HepG2 (cell line): Measurements from ENCODE around the gene NFIC. TPM values are rescaled to one million over a fixed set of nuclear protein-coding genes. Genes with fewer than 3 reads are reported as not detected.

ENCODE experiments used
- ATF6 ChIP-seq: sonication (generic); formaldehyde crosslinking; conservative IDR thresholded peaks from 2 replicates; pipeline ENCODE4 v1.4.0; 2020; ENCODE audit warnings: missing genetic modification reagents
- E2F5 ChIP-seq: sonication (generic); formaldehyde crosslinking; conservative IDR thresholded peaks from 2 replicates; pipeline ENCODE4 v1.4.0; 2020; ENCODE audit warnings: missing genetic modification reagents
- GATAD2A ChIP-seq: IDR thresholded peaks from 2 replicates; pipeline ENCODE4 v1.6.1; 2016
- IKZF1 ChIP-seq: fragments of 450-650 bp; IDR thresholded peaks from 2 replicates; pipeline ENCODE4 v1.7.1; 2016
- KDM5A ChIP-seq: fragments of 200-600 bp; sonication (generic); IDR thresholded peaks from 2 replicates; pipeline ENCODE4 v1.7.0; 2018; ENCODE audit warnings: antibody characterized with exemption, mild to moderate bottlenecking, low read length, borderline replicate concordance
- KMT2B ChIP-seq: IDR thresholded peaks from 2 replicates; pipeline ENCODE4 v1.6.1; 2016; ENCODE audit warnings: missing genetic modification reagents, missing compliant biosample characterization
- MYC ChIP-seq: sonication (generic); formaldehyde crosslinking; IDR thresholded peaks from 2 replicates; pipeline ENCODE4 v1.9.0; 2021; ENCODE audit warnings: missing genetic modification reagents, borderline replicate concordance
- NONO ChIP-seq, 2 experiments: fragments of 450-650 bp in 1 of 2; sonication (generic) in 1 of 2; formaldehyde crosslinking in 1 of 2; IDR thresholded peaks in 1 of 2; conservative IDR thresholded peaks in 1 of 2; 2 replicates each; pipeline versions ENCODE4 v1.6.1 to v1.8.0; 2017 to 2022; ENCODE audit warnings: mild to moderate bottlenecking in 1 of 2, missing genetic modification reagents in 1 of 2, moderate library complexity in 1 of 2
- RARA ChIP-seq: IDR thresholded peaks from 2 replicates; pipeline ENCODE4 v1.6.1; 2016; ENCODE audit warnings: missing genetic modification reagents, missing compliant biosample characterization
- RNF2 ChIP-seq: fragments of 450-650 bp; conservative IDR thresholded peaks from 2 replicates; pipeline ENCODE4 v1.6.1; 2016; ENCODE audit warnings: low read depth
- SOX13 ChIP-seq, 3 experiments: fragments of 450-650 bp in 1 of 3; sonication (generic) in 1 of 3; formaldehyde crosslinking in 1 of 3; IDR thresholded peaks in 2 of 3; conservative IDR thresholded peaks in 1 of 3; 2 replicates each; pipeline versions ENCODE4 v1.5.0 to v1.6.1; 2016 to 2020; ENCODE audit warnings: antibody characterized with exemption in 1 of 3, mild to moderate bottlenecking in 1 of 3, missing compliant biosample characterization in 1 of 3, missing genetic modification reagents in 1 of 3, moderate library complexity in 1 of 3
- TBX2 ChIP-seq: sonication (generic); formaldehyde crosslinking; IDR thresholded peaks from 2 replicates; pipeline ENCODE4 v1.5.0; 2020; ENCODE audit warnings: missing genetic modification reagents, mild to moderate bottlenecking, borderline replicate concordance
- TEAD3 ChIP-seq: optimal IDR thresholded peaks from 2 replicates; pipeline ENCODE3; 2016; ENCODE audit warnings: borderline replicate concordance
- ZFP90 ChIP-seq: sonication (generic); formaldehyde crosslinking; IDR thresholded peaks from 2 replicates; pipeline ENCODE4 v1.8.0; 2022; ENCODE audit warnings: missing genetic modification reagents, mild to moderate bottlenecking, inconsistent platforms, borderline replicate concordance
- ZKSCAN1 ChIP-seq: fragments of 150-350 bp; IDR thresholded peaks from 2 replicates; pipeline ENCODE4 v1.6.1; 2014; ENCODE audit warnings: low read length
- ZNF274 ChIP-seq: sonication (generic); formaldehyde crosslinking; IDR thresholded peaks from 2 replicates; pipeline ENCODE4 v1.5.1; 2020; ENCODE audit warnings: mild to moderate bottlenecking, missing genetic modification reagents
- ZNF446 ChIP-seq: sonication (generic); formaldehyde crosslinking; IDR thresholded peaks from 2 replicates; pipeline ENCODE4 v1.5.0; 2020; ENCODE audit warnings: mild to moderate bottlenecking, missing genetic modification reagents
- ZNF451 ChIP-seq: sonication (generic); formaldehyde crosslinking; IDR thresholded peaks from 2 replicates; pipeline ENCODE4 v1.5.0; 2020; ENCODE audit warnings: mild to moderate bottlenecking, missing genetic modification reagents
- ZNF556 ChIP-seq: sonication (generic); formaldehyde crosslinking; IDR thresholded peaks from 2 replicates; pipeline ENCODE4 v1.4.0; 2020; ENCODE audit warnings: mild to moderate bottlenecking, missing genetic modification reagents, borderline replicate concordance
- ZNF639 ChIP-seq: conservative IDR thresholded peaks from 2 replicates; pipeline ENCODE4 v1.6.1; 2018; ENCODE audit warnings: missing genetic modification reagents
- ZNF672 ChIP-seq: sonication (generic); formaldehyde crosslinking; IDR thresholded peaks from 2 replicates; pipeline ENCODE4 v1.8.1; 2022; ENCODE audit warnings: missing genetic modification reagents
- ZNF746 ChIP-seq: sonication (generic); formaldehyde crosslinking; IDR thresholded peaks from 2 replicates; pipeline ENCODE4 v1.8.0; 2022; ENCODE audit warnings: mild to moderate bottlenecking, missing genetic modification reagents
- polyA plus RNA-seq, 8 experiments: library from polyadenylated mRNA; depleted of rRNA in 3 of 8; stranded (reverse) in 7 of 8; unstranded in 1 of 8; fragments of >200 nt; fragmentation: Illumina TruSeq in 4 of 8; extraction: Trizol in 4 of 8; gene quantifications; 2 replicates each; pipeline versions ENCODE4 v1.2.1 to v1.2.3, GENCODE V29; 2011 to 2016; ENCODE audit warnings: low read depth in 4 of 8, missing spikeins in 1 of 8, mixed read lengths in 1 of 8; ENCODE audit not compliant: insufficient read depth in 1 of 8
- total RNA-seq, 5 experiments: library from RNA; depleted of rRNA; stranded (reverse); fragments of >200 nt; fragmentation: Illumina TruSeq; extraction: Trizol; gene quantifications; 2 replicates each; pipeline ENCODE4 v1.2.3, GENCODE V29; 2016; ENCODE audit warnings: low read depth in 1 of 5
- TF ChIP-seq, protein P1 (sequence below): sonication (generic); formaldehyde crosslinking; IDR thresholded peaks from 2 replicates; pipeline ENCODE4 v1.4.0; 2020; ENCODE audit warnings: missing genetic modification reagents, borderline replicate concordance

NFIC gene
- total and polyA plus RNA-seq, 2 of the 13 experiments (the other 11 are each of a cell fraction or from before 2014, with no cell fraction given) = 1.3 to 2.5 TPM

- TF ChIP-seq ZNF746 (CRISPR knock-in tag) = peak; percentile 60; the same call in 1 of the 2 replicates
- TF ChIP-seq MYC (CRISPR knock-in tag) = peak; percentile 74; the same call in 1 of the 2 replicates
- TF ChIP-seq RARA = peak; percentile 95
- TF ChIP-seq TEAD3 (CRISPR knock-in tag) = peak; percentile 42
- no peak for TF ChIP-seq NONO (IDR thresholded peaks at IDR 0.05)
- TF ChIP-seq NONO (CRISPR knock-in tag; conservative IDR thresholded peaks at IDR 0.05) = peak; percentile 87
- TF ChIP-seq ZNF451 (CRISPR knock-in tag) = peak; percentile 61; the same call in 1 of the 2 replicates
- TF ChIP-seq ZKSCAN1 = no peak
- TF ChIP-seq SOX13 (IDR thresholded peaks at IDR 0.05) = no peak
- TF ChIP-seq SOX13 (CRISPR knock-in tag; conservative IDR thresholded peaks at IDR 0.05 in 1 of 2, IDR thresholded peaks at IDR 0.05 in 1 of 2) = peak in 1 of 2 experiments; percentile 81; a peak in 2 of 4 replicates
- peak; percentile 64; the same call in 1 of the 2 replicates for TF ChIP-seq ZNF639
- no peak for TF ChIP-seq ZNF274 (CRISPR knock-in tag)
- TF ChIP-seq IKZF1 = no peak
- no peak for TF ChIP-seq E2F5 (CRISPR knock-in tag)
- no peak for TF ChIP-seq KDM5A
- TF ChIP-seq KMT2B (CRISPR knock-in tag) = peak; percentile 67
- no peak for TF ChIP-seq RNF2
- TF ChIP-seq ZNF556 (CRISPR knock-in tag) = peak; percentile 94; the same call in 1 of the 2 replicates
- no peak for TF ChIP-seq ZNF446 (CRISPR knock-in tag)
- TF ChIP-seq, protein P1, sequence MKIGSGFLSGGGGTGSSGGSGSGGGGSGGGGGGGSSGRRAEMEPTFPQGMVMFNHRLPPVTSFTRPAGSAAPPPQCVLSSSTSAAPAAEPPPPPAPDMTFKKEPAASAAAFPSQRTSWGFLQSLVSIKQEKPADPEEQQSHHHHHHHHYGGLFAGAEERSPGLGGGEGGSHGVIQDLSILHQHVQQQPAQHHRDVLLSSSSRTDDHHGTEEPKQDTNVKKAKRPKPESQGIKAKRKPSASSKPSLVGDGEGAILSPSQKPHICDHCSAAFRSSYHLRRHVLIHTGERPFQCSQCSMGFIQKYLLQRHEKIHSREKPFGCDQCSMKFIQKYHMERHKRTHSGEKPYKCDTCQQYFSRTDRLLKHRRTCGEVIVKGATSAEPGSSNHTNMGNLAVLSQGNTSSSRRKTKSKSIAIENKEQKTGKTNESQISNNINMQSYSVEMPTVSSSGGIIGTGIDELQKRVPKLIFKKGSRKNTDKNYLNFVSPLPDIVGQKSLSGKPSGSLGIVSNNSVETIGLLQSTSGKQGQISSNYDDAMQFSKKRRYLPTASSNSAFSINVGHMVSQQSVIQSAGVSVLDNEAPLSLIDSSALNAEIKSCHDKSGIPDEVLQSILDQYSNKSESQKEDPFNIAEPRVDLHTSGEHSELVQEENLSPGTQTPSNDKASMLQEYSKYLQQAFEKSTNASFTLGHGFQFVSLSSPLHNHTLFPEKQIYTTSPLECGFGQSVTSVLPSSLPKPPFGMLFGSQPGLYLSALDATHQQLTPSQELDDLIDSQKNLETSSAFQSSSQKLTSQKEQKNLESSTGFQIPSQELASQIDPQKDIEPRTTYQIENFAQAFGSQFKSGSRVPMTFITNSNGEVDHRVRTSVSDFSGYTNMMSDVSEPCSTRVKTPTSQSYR (CRISPR knock-in tag) = peak; percentile 92
- 0 out of 2 replicates have a peak, but pooled peaks have one; percentile 72 for TF ChIP-seq ZNF672
- TF ChIP-seq GATAD2A (CRISPR knock-in tag) = peak; percentile 72
- TF ChIP-seq TBX2 (CRISPR knock-in tag) = peak; percentile 59; the same call in 1 of the 2 replicates
- peak; percentile 92; the same call in 1 of the 2 replicates for TF ChIP-seq ZFP90 (CRISPR knock-in tag)
- no peak for TF ChIP-seq ATF6 (CRISPR knock-in tag)
Observed at GRCh38 chr19:3398114-3398899, 31.9 kb downstream of the NFIC start (continued).
